Mucosa of descending colon (tissue), 3 donors: ENCODE data around the gene CXCR3. TPM values are rescaled to one million over a fixed set of nuclear protein-coding genes. Genes with fewer than 3 reads are reported as not detected.
"Not testable (repeated sequence)": the region's sequence is repeated elsewhere in the genome, so short reads cannot be mapped to it uniquely, and the experiment has no call there.

ENCODE experiments used
- ATAC-seq: fragments of 200-7000 bp; cut with Tn5 transposase; one replicate; pipeline ENCODE4 v1.9.1; 2020; ENCODE audit warnings: mild to moderate bottlenecking, moderate library complexity
- DNase-seq, 3 donors: peaks; one replicate each; pipeline ENCODE4 v3.0.0-alpha.2; 2020
- H3K36me3 ChIP-seq: fragments of 200-600 bp; one replicate; pipeline ENCODE4 v1.8.0; 2021; ENCODE audit warnings: low read depth, mild to moderate bottlenecking
- H3K4me1 ChIP-seq: fragments of 200-600 bp; one replicate; pipeline ENCODE4 v1.8.0; 2021; ENCODE audit warnings: low read depth, mild to moderate bottlenecking
- H3K4me3 ChIP-seq: fragments of 200-600 bp; one replicate; pipeline ENCODE4 v1.8.0; 2021; ENCODE audit warnings: mild to moderate bottlenecking
- H3K9me3 ChIP-seq: fragments of 200-600 bp; one replicate; pipeline ENCODE4 v1.8.0; 2021; ENCODE audit warnings: mild to moderate bottlenecking
- intact Hi-C, 2 donors: fragments of 100-400 bp; cut with DNase I in 1 of 2; cut with micrococcal nuclease in 1 of 2; formaldehyde crosslinking; loops; one replicate each; pipeline versions ENCODE4 v1.11.0 to v1.11.1; 2022; cut with DNase I, micrococcal nuclease
- total RNA-seq, 3 donors: library from RNA; stranded (reverse); fragmentation: NEBNext Ultra II Directional in 2 of 3; extraction: Animal tissue kit (Norgen Biotek cat#: 25700) in 2 of 3; gene quantifications; one replicate each; pipeline versions ENCODE4 v1.2.1 to v1.2.4, GENCODE V29; 2021 to 2023
- TF ChIP-seq, protein P1 (sequence below): fragments of 200-600 bp; IDR thresholded peaks from one replicate; pipeline ENCODE4 v1.8.0; 2022; ENCODE audit warnings: antibody characterized with exemption, mild to moderate bottlenecking
- donor health status: DM: no; HTN: no; CAD: no; lungs with moderate emphysema.
- donor health status: DM: no; HTN: no; CAD: no.
- donor health status: DM: no; HTN: yes; CAD: no.

CXCR3 gene
- total RNA-seq, 3 donors from 2014 or later: 1.9 to 6.1 (median 2.1) TPM

DNA sequence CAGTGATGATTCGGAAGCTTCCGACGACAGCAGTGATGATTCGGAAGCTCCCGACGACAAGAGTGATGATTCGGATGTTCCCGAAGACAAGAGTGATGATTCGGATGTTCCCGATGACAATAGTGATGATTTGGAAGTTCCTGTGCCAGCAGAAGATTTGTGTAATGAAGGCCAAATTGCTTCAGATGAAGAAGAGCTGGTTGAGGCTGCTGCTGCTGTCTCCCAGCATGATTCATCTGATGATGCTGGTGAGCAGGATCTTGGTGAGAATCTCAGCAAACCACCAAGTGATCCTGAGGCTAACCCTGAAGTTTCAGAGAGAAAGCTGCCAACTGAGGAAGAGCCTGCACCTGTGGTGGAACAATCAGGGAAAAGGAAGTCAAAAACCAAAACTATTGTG, 14.2 kb downstream of the CXCR3 start:
- ATAC-seq (no peak), DNase-seq (no peak)
- Histone ChIP-seq H3K9me3 (no peaks in the 10 kb centered on the region), H3K36me3 (no peaks in the 10 kb centered on the region), H3K4me3 (no peak overlapping the region), H3K4me1 (no peaks in the 10 kb centered on the region)
- TF ChIP-seq, protein P1, sequence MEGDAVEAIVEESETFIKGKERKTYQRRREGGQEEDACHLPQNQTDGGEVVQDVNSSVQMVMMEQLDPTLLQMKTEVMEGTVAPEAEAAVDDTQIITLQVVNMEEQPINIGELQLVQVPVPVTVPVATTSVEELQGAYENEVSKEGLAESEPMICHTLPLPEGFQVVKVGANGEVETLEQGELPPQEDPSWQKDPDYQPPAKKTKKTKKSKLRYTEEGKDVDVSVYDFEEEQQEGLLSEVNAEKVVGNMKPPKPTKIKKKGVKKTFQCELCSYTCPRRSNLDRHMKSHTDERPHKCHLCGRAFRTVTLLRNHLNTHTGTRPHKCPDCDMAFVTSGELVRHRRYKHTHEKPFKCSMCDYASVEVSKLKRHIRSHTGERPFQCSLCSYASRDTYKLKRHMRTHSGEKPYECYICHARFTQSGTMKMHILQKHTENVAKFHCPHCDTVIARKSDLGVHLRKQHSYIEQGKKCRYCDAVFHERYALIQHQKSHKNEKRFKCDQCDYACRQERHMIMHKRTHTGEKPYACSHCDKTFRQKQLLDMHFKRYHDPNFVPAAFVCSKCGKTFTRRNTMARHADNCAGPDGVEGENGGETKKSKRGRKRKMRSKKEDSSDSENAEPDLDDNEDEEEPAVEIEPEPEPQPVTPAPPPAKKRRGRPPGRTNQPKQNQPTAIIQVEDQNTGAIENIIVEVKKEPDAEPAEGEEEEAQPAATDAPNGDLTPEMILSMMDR: no peak
- intact Hi-C loops: no loop called here

DNA sequence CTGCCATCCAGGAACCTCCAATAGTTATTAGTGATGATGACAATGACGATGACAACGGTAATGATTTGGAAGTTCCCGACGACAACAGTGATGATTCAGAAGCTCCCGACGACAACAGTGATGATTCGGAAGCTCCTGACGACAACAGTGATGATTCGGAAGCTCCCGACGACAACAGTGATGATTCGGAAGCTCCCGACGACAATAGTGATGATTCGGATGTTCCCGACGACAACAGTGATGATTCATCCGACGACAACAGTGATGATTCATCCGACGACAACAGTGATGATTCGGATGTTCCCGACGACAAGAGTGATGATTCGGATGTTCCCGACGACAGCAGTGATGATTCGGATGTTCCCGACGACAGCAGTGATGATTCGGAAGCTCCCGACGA, 14.7 kb downstream of the CXCR3 start:
- TF ChIP-seq, protein P1: no peak
- no peak overlapping the region for H3K4me3 ChIP-seq
- H3K9me3 ChIP-seq: no peaks in the 10 kb centered on the region
- DNase-seq: no peak
- no peaks in the 10 kb centered on the region for H3K36me3 ChIP-seq
- intact Hi-C loops: no loop called here
- no peaks in the 10 kb centered on the region for H3K4me1 ChIP-seq
- ATAC-seq: no peak

DNA sequence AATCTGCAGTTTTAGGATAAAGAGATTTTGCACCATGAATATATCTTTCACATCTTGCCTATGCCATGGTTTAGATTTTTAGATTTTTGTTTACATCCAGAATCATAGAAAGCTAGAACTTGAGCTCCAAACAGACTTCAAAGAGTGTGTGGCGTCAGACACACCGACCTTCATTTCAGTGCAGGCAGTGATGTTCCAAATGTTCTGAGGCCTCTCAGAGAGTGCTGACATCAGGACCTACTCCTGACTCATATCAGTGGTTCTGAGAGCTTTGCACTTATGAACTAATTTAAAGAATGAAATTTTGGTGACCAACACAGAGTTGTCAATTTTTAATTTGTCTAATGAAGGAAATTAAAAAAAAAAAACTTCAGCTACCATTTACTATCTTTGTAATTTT, 18.3 kb downstream of the CXCR3 start:
- intact Hi-C loops: no loop called here
- TF ChIP-seq, protein P1: no peak
- ATAC-seq: no peak

DNA sequence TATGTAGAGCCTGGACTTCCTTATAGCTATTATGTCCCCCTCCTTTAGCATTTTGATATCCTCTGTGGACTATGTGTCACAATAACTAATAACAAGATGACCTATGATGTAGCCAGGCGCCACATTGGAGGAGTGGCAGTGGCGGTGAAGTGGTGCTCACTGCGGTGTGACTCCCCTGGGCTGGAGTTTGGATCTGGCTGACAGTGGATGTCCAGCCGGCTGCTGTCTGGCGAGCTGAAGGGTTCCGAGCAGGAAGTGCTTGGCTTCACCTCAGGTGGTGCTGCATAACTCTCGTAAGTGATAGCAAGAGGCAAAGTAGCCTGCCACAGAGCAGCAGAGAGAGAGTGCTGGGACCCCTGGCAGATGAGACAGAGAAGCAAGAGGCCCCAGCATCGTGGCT, 25.1 kb downstream of the CXCR3 start:
- H3K4me3 ChIP-seq, H3K36me3 ChIP-seq, DNase-seq, H3K9me3 ChIP-seq, intact Hi-C loops, ATAC-seq, H3K4me1 ChIP-seq: not testable (repeated sequence)

More for the DNA sequence above, 18.3 kb downstream of the CXCR3 start:
- no peak for DNase-seq
- no peaks in the 10 kb centered on the region for H3K4me1 ChIP-seq
- no peaks in the 10 kb centered on the region for H3K9me3 ChIP-seq
- no peak overlapping the region for H3K4me3 ChIP-seq
- no peaks in the 10 kb centered on the region for H3K36me3 ChIP-seq

DNA sequence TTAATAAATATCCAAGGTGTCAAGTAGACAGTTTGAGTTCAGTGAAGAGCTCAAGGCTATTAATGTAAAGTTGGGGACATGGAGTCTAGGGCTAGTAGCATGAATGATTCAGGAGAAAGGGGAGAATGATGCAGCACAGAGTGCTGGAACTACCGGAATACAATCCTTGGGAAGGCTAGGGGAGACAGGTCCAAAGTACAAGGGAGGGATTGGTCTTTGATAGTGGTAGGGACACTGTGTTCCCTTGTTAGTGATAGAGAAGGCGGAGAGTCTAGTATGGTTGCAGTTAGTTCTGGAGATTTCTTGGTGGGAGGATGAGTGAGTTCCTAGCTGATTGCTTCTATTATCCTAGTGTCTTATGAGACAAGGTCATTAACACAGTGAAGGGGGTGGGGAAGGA, 31.4 kb downstream of the CXCR3 start:
- Histone ChIP-seq H3K4me1 (no peaks in the 10 kb centered on the region), H3K4me3 (no peak overlapping the region), H3K36me3 (no peaks in the 10 kb centered on the region), H3K9me3 (no peaks in the 10 kb centered on the region)
- DNase-seq (peak in 1 of 3 donors; percentile 21), ATAC-seq (peak; percentile 98)
- TF ChIP-seq, protein P1: no peak
- intact Hi-C loops: no loop called here

DNA sequence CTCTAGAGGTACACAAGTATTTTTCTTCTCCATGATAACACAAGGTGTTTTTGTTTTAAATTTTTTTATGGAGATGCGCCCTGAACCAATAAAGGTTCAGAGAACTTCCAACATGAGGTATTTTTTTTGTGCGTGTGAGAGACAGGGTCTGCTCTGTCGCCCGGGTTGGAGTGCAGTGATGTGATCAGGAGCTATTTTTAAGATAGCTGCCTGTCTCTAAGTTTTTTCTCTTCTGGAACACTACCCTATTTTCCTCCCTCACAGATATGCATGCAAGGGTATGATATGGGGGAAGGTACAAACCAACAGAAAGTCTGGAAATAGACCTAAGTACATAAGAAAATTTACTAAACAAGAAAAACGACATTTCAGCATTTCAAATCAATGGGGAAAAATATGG, 37.1 kb downstream of the CXCR3 start:
- DNase-seq: no peak
- Histone ChIP-seq H3K4me3 (no peak overlapping the region), H3K4me1 (no peaks in the 10 kb centered on the region), H3K9me3 (no peaks in the 10 kb centered on the region), H3K36me3 (no peaks in the 10 kb centered on the region)
- TF ChIP-seq, protein P1: no peak
- intact Hi-C loops: no loop called here
- no peak for ATAC-seq
